ENCODE measurements around the gene APOH.

Gene APOH

DNA sequence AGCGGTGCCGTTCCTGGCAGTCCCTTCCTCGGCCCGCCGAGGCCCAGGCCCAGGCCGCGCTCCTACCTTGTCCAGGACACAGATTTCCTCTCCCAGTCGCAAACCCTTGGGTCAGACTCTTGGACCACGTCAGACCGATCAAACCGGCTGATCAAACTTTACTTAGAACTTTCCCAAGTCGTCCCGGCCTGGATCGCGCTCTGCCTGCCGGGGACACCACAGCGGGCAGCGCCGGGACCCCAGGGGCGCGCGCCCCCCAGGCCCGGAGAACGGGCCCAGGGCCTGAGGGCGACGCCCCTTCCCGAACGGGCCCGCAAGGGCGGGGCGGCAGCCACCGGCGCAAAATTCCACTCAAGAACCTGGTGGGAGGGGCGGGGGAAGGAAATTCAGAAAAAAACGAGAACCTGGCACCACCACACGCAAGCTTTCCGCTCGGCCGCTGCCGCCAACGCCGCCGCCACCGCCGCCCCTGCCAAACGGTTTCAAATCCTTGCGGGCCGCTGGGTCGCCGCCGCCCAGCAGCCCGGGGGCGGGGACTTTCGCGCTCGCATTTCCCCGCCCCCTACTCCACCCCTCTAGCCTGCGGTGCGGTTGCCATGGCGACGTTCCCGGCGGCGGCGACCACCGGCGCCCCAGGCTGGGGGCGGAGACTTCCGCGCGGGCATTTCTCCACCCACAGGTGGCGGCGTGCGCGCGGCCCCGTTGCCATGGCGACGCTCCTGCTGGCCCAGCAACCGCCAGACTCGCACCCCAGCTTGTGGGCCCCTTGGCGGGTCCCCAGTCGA, 37.4 kb downstream of the APOH start, which contains the start of gene CEP112:
Gene CEP112 (minus strand): TSS at position 541 of the 785 bp plus-strand sequence.
- DNase-seq (ENCODE audit: low spot score), result peak; percentile 66

DNA sequence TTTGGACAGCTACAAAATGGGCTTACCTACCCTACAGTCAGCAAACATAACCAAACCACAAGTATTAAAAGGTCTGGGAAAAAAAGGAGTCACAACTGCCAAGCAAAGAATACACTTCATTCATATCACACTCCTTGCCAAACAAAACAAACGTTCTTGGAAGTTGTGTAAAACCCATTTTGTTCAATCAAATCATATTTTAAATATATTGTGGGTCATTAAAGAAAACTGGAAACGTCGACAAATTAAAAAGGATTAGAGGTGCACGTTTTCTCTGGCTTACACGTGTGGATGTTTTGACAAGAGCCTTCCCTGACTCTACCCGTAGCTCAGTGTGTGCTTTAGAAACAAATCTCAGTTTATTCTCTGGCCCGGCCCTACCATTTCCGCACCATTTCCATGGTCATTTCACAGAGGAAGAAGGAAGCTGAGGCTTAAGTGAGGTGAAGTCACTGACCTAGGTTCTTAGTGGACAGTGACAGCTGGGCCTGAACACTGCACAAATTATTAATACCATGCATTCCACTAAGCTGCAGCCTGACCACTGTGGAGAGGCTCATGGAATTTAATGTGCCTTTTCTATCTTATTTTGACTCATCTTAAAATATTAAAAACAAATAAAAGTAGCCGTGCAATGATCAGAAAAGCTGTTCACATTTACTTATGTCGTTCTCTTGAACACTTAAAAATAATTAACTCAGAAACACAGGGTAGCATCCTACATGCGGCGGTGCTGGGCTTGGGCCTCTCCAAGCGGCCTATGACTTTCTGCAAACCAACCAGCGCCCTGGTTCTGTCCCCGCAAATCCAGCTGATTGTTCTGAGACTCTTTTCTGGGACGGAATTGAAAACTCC, 38.2 kb downstream of the APOH start:
- DNase-seq (ENCODE audit: low spot score), result peak; percentile 4

DNA sequence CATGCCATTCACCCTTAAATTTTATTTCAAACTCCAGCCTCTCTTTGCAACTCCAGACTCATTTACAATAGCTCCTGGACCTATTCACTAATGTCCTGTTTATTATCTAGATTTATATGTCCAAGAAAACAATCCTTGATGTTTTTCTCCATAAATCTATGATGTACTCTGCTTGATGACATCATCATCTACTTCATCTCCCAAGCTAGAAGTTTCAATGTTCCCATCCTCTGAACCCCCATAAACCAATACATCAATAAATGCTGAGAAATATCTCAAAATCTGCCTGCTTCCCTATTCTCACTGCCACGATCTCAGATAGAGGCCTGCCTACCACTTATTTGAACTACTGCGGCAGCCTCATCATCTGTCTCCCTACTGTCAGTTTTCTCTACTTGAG, 41.5 kb downstream of the APOH start:
- no peak for DNase-seq (ENCODE audit: low spot score)

DNA sequence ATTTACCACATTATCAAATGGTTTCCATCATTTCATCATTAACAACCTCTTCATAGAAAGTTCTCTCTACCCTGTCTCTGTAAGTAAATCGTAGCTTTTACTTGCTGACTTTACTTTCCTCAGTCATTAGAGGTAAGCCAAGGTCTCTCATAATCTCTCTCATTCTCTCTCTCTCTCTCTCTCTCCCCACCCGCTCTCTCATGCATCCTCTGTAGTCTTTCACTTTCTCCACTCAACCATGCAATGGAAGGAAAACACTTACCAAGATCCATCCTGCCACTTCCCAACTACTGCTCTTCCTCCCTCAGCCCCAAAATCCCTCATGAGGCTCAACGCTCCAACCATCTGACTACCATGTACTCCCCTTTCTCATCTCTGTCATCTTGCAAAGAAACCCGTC, 43.4 kb downstream of the APOH start:
- DNase-seq (ENCODE audit: low spot score), result no peak

DNA sequence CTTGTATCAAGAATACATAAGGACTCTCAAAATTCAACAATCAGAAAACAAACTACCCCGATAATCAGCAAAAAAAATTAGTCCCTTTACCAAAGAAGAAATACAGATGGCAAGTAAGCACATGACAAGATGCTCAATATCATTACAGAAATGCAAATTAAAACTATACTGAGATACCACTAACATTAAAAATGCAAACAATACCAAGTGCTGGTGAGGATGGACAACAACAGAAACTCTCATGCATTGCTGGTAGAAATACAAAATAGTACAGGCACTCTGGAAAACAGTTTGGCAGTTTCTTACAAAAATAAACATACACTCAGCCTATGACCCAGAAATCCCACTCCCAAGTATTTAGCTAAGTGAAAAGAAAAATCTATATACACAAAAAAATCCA, 44.8 kb downstream of the APOH start:
- no peak for DNase-seq (ENCODE audit: low spot score)

DNA sequence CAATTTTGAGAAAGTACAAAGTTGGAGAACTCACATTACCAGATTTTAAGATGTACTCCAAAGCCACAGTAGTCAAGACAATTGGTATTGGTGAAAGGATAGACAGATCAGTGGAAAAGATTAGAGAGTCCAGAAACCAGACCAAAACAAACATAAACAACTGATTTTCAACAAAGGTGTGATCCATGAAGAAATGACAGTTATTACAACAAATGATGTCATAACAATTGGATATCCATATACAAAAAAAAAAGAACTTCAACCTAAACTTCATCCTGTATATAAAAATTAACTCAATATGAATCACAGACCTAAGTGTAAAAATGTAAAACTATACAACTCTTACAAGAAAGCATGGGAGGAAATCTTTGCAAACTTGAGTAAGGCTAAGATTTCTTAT, 45.7 kb downstream of the APOH start:
- DNase-seq (ENCODE audit: low spot score), result no peak

DNA sequence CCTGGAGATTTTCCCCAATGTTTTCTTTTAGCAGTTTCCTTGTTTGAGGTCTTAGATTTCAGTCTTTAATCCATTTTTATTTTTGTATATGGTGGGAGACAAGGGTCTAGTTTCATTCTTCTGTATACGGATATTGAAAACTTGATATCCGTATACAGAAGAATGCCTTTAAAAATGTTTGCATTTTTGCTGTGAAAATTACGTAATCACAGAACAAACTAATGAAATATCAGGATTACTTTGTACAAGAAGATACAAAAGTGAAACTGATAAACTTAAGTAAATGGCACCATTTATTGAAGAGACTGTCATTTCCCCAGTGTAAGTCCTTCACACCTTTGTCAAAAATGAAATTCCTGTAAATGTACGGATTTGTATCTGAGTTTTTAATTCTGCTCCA, 50.6 kb downstream of the APOH start:
- no peak for DNase-seq (ENCODE audit: low spot score)

DNA sequence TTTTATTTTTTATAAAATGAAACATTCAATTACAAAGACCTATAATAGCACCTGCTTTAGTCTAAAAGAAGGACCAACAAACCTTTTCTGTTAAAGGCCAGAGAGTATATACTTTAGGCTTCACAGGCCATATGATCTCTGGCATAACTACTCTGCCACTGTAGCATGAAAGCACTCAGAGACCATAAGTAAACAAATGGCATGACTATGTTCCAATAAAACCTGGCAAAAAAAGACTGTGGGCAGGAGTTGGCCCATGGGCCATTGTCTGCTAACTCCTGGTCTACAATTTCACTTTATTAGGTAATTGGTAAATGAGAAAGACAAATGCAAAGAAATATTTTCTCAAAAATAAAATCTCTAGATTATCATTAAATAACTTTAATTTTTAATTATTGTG, 52.2 kb downstream of the APOH start:
- DNase-seq (ENCODE audit: low spot score), result no peak

DNA sequence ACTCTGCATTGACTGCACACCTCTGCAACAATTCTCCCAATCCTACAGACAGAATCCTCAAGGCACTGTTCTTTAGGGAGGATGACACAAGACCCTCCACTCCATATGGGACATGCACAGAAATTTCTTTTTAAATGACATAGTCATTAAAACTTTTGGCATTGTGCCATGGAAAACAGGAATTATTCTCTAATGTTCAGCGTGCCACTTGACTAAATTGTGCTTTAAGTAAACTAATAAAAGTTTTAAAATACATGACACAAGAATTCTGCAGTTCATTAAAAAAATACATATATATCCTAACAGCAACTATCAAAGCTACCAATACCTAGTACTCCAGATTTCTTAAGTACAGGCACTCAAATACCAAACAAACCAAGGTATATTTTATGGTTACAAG, 53.3 kb downstream of the APOH start:
- no peak for DNase-seq (ENCODE audit: low spot score)

DNA sequence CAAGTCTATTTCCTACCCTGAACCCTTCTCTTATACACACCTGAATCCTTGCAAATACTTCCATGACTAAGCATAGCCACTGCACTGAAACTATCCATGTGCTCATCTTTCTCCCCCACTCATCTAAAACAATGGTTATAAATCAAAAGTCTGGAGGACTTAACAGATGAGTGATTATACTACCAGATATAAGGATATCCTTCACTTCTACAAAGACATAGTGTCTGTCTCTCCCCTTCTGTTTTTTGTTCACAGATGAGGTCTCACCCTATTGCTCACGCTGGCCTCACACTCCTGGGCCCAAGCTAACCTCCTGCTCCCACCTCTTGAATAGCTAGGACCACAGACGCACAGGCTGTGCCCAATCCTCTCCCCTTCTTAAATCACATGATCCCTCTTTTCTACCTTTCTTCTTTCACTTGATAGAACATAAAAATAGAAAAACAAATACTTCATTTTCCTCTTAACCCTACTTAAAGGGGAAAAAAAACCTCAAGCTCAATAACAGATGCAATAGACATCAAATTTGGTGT, 56.5 kb downstream of the APOH start:
- no peak for DNase-seq (ENCODE audit: low spot score)

DNA sequence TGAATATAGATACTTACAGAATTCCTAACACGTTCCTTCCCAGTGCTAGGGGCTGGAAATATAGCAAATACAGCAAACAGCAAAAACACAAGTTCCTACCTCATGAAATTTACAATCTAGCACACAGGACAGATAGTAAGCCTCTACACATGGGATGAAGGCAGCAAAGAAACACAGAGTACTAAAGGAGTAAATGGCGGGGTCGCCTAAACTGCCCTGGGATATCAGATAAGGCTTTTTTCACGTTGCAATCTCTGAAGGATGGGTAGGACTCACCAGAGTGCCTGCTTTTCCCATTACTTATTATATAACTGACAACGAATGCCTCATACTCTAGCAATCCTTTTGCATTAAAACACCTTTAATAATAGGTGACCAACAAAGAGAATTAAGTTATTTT, 57.1 kb downstream of the APOH start:
- DNase-seq (ENCODE audit: low spot score), result no peak

DNA sequence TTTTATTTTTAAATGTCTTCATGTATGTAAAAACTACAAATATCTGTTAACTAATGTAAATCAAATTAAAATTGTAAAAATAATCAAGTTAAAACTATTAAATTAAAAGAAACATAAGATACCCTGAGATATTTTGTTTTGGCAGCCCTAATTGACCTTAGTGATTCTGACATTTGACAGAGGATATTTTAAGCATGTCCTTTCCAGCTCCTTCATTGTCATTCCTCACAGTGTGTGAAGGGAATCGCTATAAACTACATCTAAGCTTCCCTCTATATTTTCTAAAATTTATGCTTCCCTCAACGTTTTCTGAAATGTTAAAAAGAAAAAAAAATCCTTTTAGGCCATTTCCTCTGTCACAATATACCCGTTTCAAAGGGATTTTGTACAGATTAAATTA, 57.5 kb downstream of the APOH start:
- no peak for DNase-seq (ENCODE audit: low spot score)

DNA sequence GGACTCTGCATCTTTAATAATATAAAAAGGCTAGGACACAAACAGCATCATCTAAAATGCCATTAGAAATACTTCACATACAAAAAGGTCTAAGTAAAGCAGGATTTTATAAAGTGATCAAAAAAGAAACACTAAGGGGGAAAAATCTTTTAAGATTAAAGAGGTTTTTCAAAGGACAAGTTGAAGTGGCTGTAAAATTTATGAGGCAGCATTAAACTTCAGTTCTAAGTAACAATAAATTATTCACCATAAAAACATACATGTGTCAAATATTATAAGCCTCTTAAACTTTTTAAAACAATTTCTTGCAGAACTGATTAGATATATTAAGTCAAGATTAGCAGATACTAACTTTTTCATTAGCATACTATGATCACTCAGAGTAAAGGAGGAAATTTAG, 58.0 kb downstream of the APOH start:
- DNase-seq (ENCODE audit: low spot score), result no peak

DNA sequence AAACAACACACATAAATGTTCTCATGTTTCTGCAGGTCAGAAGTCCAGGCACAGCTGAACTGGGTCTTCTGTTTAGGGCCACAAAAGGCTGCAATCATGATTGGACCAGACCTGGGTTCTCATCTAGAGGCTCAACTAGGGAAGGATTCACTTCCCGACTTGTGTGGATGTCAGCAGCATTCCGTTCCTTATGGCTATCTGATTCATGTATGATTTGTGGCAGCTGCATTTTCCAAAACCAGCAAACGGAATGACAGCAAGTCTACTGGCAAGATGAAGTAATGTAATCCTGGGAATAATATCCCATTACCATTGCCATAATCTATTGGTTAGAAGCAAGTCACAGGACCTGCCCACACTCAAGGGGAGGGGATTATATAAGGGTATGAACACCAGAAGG, 59.4 kb downstream of the APOH start:
- no peak for DNase-seq (ENCODE audit: low spot score)

DNA sequence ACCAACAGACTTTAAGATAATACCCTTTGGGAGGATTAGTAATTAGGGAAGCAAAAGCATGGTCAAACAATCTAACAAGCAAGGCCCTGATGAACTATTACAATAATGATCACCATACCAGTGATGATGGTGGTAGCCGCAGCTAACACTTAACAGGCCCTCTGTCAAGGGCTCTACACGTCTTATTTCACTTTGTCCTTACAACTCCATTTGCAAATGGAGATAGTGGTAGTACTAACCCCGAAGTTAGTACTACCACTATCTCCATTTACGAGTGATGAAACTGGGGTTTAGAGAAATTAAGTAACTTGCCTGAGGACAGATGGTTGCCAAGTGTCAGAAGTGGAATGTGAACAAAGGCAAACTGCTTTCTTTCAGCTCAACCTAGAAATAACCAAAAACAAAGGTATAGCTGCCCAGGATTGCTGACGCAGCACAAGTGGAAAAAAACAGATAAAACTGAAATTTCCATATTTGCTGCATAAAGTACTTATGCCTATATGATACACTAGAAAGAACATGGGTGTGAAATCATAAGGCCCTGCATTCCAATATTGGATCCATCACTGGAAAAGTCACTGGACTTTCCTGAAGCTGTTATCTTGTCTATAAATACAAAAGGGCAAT, 61.9 kb downstream of the APOH start:
- no peak for DNase-seq (ENCODE audit: low spot score)

DNA sequence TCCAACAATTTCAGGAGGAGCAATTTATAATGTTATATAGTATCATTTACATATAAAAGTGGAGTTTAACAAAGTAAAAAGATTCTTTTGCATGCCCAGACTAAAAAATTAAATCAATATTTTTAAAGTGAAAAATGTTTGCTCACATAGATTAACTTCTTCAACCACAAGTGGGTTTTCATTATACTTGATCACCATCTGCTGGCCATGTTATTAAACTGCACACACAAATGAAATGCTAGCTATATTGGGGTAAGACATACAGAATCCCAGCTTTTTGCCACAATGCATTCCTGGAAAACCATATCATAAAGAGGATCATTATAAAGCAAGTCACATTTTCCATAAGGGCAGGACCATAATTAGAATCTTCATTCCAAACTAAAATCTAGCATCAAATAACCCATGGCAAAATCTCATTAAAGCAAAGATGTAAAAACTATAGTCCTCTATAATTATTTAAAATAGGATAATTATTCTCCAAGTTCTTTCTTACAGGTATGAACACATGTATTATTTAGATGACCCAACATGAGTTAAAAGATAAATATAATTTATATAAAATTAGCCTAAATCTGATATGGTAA, 63.6 kb downstream of the APOH start:
- peak; percentile 73 for DNase-seq (ENCODE audit: low spot score)

All from Ammon's horn (tissue), 1 donor.